Superior temporal gyrus (tissue), 1 donor: Measurements from ENCODE around the gene TRMT5.

ENCODE experiments used
- DNase-seq: peaks from one replicate; pipeline ENCODE4 v3.0.0-alpha.2; 2016; ENCODE audit errors: extremely low spot score

The TRMT5 gene

GRCh38 chr14:60964904-60965303, 16.0 kb downstream of the TRMT5 start:
- DNase-seq = no peak

DNA sequence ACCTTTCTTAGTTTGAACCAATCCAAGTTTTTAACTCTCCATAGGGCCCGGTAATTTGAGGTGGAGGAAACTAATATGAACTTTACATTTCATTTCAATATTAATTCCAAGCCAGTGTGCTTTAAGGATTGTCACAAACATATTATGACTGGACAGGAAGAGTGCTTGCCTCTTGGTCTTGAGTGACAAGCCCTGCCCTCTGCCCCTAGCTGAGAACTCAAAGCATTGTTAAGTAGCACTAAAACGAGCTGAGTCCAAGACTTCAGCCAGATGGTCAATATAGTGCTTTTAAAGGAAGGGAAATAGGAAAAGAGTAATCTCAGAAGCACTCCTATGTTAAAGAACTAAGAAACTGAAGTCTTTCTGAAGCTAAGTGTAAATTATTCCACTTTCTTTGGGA, 17.1 kb downstream of the TRMT5 start:
- no peak for DNase-seq

DNA sequence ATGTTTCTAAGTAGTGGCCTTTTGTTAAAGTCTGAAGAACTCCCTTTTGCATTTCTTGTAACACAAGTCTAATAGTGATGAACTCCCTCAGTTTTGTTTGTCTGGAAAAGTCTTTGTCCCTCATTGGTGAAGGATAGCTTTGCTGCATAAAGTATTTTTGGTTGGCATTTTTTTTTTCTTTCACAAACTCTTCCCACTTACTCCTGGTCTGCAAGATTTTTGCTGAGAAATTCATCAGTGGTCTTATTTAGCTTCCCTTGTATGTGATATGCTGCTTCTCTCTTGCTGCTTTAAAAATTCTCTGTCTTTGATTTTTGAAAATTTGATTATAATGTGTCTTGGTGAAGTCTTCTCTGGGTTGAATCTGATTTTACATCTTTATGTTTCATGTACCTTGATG, 22.7 kb downstream of the TRMT5 start:
- DNase-seq = no peak

DNA sequence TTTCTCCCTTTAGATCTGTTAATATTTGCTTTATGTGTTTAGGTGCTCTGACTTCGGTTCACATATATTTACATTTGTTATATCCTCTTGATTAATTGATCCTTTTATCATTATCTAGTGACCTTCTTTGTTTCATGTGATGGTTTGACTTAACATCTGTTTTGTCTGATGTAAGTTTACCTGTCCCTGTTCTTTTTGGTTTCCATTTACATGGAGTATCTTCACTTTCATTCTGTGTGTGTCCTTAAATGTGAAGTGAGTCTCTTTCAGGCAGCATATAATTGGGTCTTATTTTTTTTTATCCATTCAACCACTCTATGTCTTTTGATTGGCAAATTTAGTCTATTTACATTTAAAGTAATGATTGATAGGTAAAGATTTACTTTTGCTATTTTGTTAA, 24.2 kb downstream of the TRMT5 start:
- DNase-seq = no peak

- DNase-seq = no peak
Measured at GRCh38 chr14:60956202-60956601, 24.7 kb downstream of the TRMT5 start.

- no peak for DNase-seq
Measured at GRCh38 chr14:60951776-60952435, 29.0 kb downstream of the TRMT5 start.

GRCh38 chr14:60946773-60947172, 34.1 kb downstream of the TRMT5 start:
- no peak for DNase-seq

GRCh38 chr14:60945984-60946383, 34.9 kb downstream of the TRMT5 start:
- no peak for DNase-seq

DNA sequence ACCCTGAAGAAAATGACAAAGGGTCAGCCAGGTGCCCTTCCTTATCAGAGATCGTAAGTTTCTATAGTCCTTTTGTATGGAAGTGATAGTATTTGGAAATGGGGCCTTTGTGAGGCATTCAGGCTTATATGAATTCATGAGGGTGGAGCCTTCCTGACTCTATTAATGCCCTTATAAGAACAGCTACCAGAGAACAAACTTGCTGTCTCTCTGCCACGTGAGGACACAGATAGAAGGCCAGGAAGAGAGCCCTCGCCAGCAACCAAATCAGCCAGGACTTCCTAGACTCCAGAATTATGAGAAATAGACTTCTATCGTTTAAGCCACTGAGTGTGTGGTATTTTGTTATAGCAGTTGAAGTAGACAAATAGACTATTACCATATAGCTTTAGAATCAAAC, 36.7 kb downstream of the TRMT5 start:
- no peak for DNase-seq

GRCh38 chr14:60943637-60944032, 37.2 kb downstream of the TRMT5 start:
- no peak for DNase-seq

- no peak for DNase-seq
Measured at GRCh38 chr14:60935319-60935718, 45.6 kb downstream of the TRMT5 start.

- no peak for DNase-seq
Measured at GRCh38 chr14:60933920-60934655, 46.8 kb downstream of the TRMT5 start.

- no peak for DNase-seq
Measured at GRCh38 chr14:60931218-60931617, 49.7 kb downstream of the TRMT5 start.

GRCh38 chr14:60926002-60926401, 54.9 kb downstream of the TRMT5 start:
- no peak for DNase-seq

DNA sequence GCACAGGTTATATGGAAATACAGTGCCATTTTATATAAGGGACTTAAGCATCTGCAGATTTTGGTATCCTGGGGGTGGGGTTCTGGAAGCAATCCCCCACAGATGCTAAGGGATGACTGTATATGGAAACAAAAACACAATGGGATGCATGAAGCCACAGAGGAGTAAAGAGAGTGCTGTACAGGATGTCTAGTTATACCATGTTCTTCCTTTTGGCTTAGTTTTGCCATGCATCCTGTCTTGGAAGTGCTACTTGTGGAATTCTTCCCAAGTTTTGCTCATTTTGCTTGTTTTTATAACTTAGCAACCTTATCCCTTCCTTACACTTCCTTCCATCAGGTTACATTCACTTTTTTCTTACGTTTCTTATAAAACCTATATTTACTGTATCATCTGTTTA, 55.6 kb downstream of the TRMT5 start:
- DNase-seq = no peak

- no peak for DNase-seq
Measured at GRCh38 chr14:60922050-60922449, 58.8 kb downstream of the TRMT5 start.
